K562 (cell line): ENCODE measurements around the gene TOM1L2.

ENCODE experiments used
- KLF13 ChIP-seq: fragments of 450-650 bp; IDR thresholded peaks from 2 replicates; pipeline ENCODE4 v1.6.1; 2016; ENCODE audit warnings: missing genetic modification characterization, low read depth, mild to moderate bottlenecking, missing compliant biosample characterization, moderate library complexity, borderline replicate concordance
- MTA3 ChIP-seq: fragments of 450-650 bp; formaldehyde crosslinking; IDR thresholded peaks from 2 replicates; pipeline ENCODE4 v1.6.1; 2017; ENCODE audit warnings: mild to moderate bottlenecking, borderline replicate concordance
- REST ChIP-seq, 2 experiments: fragments of 450-650 bp; formaldehyde crosslinking in 1 of 2; IDR thresholded peaks; 2 replicates each; pipeline versions ENCODE4 v1.4.0 to v1.6.1; 2014 to 2020; ENCODE audit warnings: mild to moderate bottlenecking in 2 of 2, borderline replicate concordance in 1 of 2, low read depth in 1 of 2
- SIX5 ChIP-seq, 2 experiments: IDR thresholded peaks; 2 replicates each; pipeline ENCODE4 v1.6.1; 2011; ENCODE audit warnings: low read length in 2 of 2, borderline replicate concordance in 1 of 2, low read depth in 1 of 2, mild to moderate bottlenecking in 1 of 2, moderate library complexity in 1 of 2; ENCODE audit not compliant: insufficient read depth in 1 of 2
- TEAD4 ChIP-seq, 2 experiments: sonication (generic) in 1 of 2; formaldehyde crosslinking in 1 of 2; IDR thresholded peaks; 2 replicates each; pipeline versions ENCODE4 v1.6.1 to v1.8.0; 2012 to 2022; ENCODE audit warnings: borderline replicate concordance in 1 of 2, inconsistent platforms in 1 of 2, low read length in 1 of 2, mild to moderate bottlenecking in 1 of 2, missing genetic modification reagents in 1 of 2
- ZNF274 ChIP-seq: IDR thresholded peaks from 2 replicates; pipeline ENCODE4 v1.6.1; 2011; ENCODE audit warnings: low read depth, mild to moderate bottlenecking, low read length, moderate library complexity, borderline replicate concordance
- ZNF699 ChIP-seq: fragments of 250-450 bp; sonication (Bioruptor Pico); IDR thresholded peaks from 2 replicates; pipeline ENCODE4 v1.8.0; 2021; ENCODE audit warnings: mild to moderate bottlenecking, moderate library complexity; ENCODE audit not compliant: insufficient replicate concordance
- TF ChIP-seq, protein P1 (sequence below): sonication (generic); formaldehyde crosslinking; IDR thresholded peaks from 2 replicates; pipeline ENCODE4 v1.8.0; 2022; ENCODE audit warnings: missing genetic modification reagents, mild to moderate bottlenecking, borderline replicate concordance
- TF ChIP-seq, protein P2 (sequence below): fragments of 450-650 bp; IDR thresholded peaks from 2 replicates; pipeline ENCODE4 v1.6.1; 2016

GRCh38 chr17:17905036-17905320 lies 67.2 kb downstream of the TOM1L2 start:
- TF ChIP-seq, protein P1, sequence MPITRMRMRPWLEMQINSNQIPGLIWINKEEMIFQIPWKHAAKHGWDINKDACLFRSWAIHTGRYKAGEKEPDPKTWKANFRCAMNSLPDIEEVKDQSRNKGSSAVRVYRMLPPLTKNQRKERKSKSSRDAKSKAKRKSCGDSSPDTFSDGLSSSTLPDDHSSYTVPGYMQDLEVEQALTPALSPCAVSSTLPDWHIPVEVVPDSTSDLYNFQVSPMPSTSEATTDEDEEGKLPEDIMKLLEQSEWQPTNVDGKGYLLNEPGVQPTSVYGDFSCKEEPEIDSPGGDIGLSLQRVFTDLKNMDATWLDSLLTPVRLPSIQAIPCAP (CRISPR knock-in tag), result no peak
- TF ChIP-seq, protein P2, sequence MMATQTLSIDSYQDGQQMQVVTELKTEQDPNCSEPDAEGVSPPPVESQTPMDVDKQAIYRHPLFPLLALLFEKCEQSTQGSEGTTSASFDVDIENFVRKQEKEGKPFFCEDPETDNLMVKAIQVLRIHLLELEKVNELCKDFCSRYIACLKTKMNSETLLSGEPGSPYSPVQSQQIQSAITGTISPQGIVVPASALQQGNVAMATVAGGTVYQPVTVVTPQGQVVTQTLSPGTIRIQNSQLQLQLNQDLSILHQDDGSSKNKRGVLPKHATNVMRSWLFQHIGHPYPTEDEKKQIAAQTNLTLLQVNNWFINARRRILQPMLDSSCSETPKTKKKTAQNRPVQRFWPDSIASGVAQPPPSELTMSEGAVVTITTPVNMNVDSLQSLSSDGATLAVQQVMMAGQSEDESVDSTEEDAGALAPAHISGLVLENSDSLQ, result no peak
- no peak for TF ChIP-seq SIX5 (IDR thresholded peaks at IDR 0.05; ENCODE audit: borderline replicate concordance in 1 of 2, insufficient read depth in 1 of 2, low read depth in 1 of 2, low read length in 2 of 2)
- TF ChIP-seq ZNF699 (CRISPR knock-in tag), result no peak
- TF ChIP-seq TEAD4 (IDR thresholded peaks at IDR 0.05; ENCODE audit: low read length), result no peak
- TF ChIP-seq TEAD4 (CRISPR knock-in tag; IDR thresholded peaks at IDR 0.05; ENCODE audit: borderline replicate concordance), result no peak
- TF ChIP-seq ZNF274, result no peak
- no peak for TF ChIP-seq MTA3
- TF ChIP-seq KLF13 (tag), result no peak
- no peak for TF ChIP-seq REST (IDR thresholded peaks at IDR 0.05; ENCODE audit: borderline replicate concordance)
- TF ChIP-seq REST (CRISPR knock-in tag; IDR thresholded peaks at IDR 0.05; ENCODE audit: low read depth), result no peak
